ENCODE results near the gene CRADD.

GRCh38 chr12:93706824-93707223 lies 29.6 kb downstream of the CRADD start:
- TF ChIP-seq CTCF (IDR thresholded peaks at IDR 0.05) (no peak), EZH2 (IDR thresholded peaks at IDR 0.05; ENCODE audit: borderline replicate concordance, insufficient read depth, low read depth, low read length, poor library complexity, severe bottlenecking) (no peak)
